ENCODE results near the gene SLC30A1. TPM values are rescaled to one million over a fixed set of nuclear protein-coding genes. Genes with fewer than 3 reads are reported as not detected.

Gene SLC30A1
- total and polyA plus RNA-seq, 2 of the 13 experiments (the other 11 are each of a cell fraction or from before 2014, with no cell fraction given): 5.9 to 24.4 TPM

DNA sequence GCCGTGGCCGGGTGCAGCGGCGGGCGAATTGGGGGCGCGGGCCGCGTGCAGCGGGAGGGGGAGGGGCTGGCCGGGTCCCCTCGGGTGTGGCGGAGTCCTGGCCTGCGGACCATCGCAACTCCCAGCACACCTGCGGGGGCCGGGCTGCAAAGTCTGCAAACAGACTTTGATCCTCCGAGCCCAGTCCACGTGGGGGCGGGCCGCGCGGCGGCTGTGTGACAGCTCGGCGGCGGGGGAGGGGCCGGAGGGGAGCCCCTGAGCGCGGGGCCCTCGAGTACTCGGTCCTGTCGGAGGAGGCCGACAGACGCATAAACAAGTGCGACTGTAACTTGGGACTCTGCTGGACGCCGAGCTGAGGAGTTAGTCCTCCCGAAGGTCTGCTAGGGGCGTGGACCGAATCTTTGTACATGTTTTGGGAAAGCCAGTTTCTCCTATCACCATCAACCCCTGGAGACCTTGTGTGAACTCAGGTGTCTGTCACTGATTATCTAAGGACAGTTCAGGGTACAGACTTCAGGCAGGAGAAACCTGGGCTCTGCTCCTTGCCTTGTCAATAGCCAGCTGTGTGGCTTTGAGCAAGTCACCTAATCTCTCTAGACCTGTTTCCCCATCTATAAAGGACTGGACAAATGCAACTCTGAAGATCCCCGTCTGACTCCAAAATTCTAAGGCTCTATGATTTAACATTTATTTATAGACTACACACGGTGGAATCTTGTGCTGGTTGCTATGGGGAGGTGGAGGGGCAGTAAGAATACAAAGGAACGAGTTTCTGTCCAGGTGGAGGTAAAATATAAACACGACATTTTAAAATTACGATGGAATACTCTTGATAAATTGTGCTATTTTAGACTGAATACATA is 710 bp upstream of the SLC30A1 start (continued):
- TF ChIP-seq TOE1 (CRISPR knock-in tag; IDR thresholded peaks at IDR 0.05): no peak
- TF ChIP-seq, protein P1, sequence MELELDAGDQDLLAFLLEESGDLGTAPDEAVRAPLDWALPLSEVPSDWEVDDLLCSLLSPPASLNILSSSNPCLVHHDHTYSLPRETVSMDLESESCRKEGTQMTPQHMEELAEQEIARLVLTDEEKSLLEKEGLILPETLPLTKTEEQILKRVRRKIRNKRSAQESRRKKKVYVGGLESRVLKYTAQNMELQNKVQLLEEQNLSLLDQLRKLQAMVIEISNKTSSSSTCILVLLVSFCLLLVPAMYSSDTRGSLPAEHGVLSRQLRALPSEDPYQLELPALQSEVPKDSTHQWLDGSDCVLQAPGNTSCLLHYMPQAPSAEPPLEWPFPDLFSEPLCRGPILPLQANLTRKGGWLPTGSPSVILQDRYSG (CRISPR knock-in tag; IDR thresholded peaks at IDR 0.05): no peak
- TF ChIP-seq RARG (CRISPR knock-in tag; IDR thresholded peaks at IDR 0.05; ENCODE audit: low read depth): no peak
- peak; percentile 38 for TF ChIP-seq ATF1 (CRISPR knock-in tag; IDR thresholded peaks at IDR 0.05)
- TF ChIP-seq ZNF550 (CRISPR knock-in tag; IDR thresholded peaks at IDR 0.05; ENCODE audit: borderline replicate concordance): no peak
- peak; percentile 77 for TF ChIP-seq MEIS2 (CRISPR knock-in tag; IDR thresholded peaks at IDR 0.05)
- TF ChIP-seq, protein P2, sequence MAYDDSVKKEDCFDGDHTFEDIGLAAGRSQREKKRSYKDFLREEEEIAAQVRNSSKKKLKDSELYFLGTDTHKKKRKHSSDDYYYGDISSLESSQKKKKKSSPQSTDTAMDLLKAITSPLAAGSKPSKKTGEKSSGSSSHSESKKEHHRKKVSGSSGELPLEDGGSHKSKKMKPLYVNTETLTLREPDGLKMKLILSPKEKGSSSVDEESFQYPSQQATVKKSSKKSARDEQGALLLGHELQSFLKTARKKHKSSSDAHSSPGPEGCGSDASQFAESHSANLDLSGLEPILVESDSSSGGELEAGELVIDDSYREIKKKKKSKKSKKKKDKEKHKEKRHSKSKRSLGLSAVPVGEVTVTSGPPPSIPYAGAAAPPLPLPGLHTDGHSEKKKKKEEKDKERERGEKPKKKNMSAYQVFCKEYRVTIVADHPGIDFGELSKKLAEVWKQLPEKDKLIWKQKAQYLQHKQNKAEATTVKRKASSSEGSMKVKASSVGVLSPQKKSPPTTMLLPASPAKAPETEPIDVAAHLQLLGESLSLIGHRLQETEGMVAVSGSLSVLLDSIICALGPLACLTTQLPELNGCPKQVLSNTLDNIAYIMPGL (CRISPR knock-in tag; IDR thresholded peaks at IDR 0.05; ENCODE audit: borderline replicate concordance in 1 of 2, low read depth in 1 of 2): no peak; a peak in 2 of 4 replicates
- TF ChIP-seq KDM6A (CRISPR knock-in tag; IDR thresholded peaks at IDR 0.05; ENCODE audit: low read depth): peak; percentile 59; the same call in 1 of the 2 replicates
- TF ChIP-seq AGO1 (IDR thresholded peaks at IDR 0.05; ENCODE audit: low read depth, low read length, poor library complexity, severe bottlenecking): no peak
- no peak for TF ChIP-seq REL (CRISPR knock-in tag; conservative IDR thresholded peaks at IDR 0.05)
- no peak for TF ChIP-seq NR3C1 (CRISPR knock-in tag; IDR thresholded peaks at IDR 0.05)
- no peak for TF ChIP-seq ZNF816 (CRISPR knock-in tag; IDR thresholded peaks at IDR 0.05; ENCODE audit: borderline replicate concordance)
- no peak for TF ChIP-seq ZNF34 (CRISPR knock-in tag; IDR thresholded peaks at IDR 0.05; ENCODE audit: borderline replicate concordance)
- TF ChIP-seq, protein P3, sequence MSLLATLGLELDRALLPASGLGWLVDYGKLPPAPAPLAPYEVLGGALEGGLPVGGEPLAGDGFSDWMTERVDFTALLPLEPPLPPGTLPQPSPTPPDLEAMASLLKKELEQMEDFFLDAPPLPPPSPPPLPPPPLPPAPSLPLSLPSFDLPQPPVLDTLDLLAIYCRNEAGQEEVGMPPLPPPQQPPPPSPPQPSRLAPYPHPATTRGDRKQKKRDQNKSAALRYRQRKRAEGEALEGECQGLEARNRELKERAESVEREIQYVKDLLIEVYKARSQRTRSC (CRISPR knock-in tag; IDR thresholded peaks at IDR 0.05; ENCODE audit: low read depth): no peak
- TF ChIP-seq, protein P4, sequence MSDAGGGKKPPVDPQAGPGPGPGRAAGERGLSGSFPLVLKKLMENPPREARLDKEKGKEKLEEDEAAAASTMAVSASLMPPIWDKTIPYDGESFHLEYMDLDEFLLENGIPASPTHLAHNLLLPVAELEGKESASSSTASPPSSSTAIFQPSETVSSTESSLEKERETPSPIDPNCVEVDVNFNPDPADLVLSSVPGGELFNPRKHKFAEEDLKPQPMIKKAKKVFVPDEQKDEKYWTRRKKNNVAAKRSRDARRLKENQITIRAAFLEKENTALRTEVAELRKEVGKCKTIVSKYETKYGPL (CRISPR knock-in tag; IDR thresholded peaks at IDR 0.05): no peak
- TF ChIP-seq DNMT1 (CRISPR knock-in tag; IDR thresholded peaks at IDR 0.05): no peak
- no peak for TF ChIP-seq TCF12 (IDR thresholded peaks at IDR 0.05)
- peak; percentile 81; the same call in 1 of the 2 replicates for TF ChIP-seq TCF12 (CRISPR knock-in tag; IDR thresholded peaks at IDR 0.05)
- TF ChIP-seq WIZ (CRISPR knock-in tag; IDR thresholded peaks at IDR 0.05): no peak
- no peak for TF ChIP-seq ONECUT2 (CRISPR knock-in tag; IDR thresholded peaks at IDR 0.05)
- no peak for TF ChIP-seq TAF1 (CRISPR knock-in tag; IDR thresholded peaks at IDR 0.05)
- TF ChIP-seq, protein P5, sequence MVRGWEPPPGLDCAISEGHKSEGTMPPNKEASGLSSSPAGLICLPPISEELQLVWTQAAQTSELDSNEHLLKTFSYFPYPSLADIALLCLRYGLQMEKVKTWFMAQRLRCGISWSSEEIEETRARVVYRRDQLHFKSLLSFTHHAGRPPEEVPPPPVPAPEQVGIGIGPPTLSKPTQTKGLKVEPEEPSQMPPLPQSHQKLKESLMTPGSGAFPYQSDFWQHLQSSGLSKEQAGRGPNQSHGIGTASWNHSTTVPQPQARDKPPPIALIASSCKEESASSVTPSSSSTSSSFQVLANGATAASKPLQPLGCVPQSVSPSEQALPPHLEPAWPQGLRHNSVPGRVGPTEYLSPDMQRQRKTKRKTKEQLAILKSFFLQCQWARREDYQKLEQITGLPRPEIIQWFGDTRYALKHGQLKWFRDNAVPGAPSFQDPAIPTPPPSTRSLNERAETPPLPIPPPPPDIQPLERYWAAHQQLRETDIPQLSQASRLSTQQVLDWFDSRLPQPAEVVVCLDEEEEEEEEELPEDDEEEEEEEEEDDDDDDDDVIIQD (CRISPR knock-in tag; IDR thresholded peaks at IDR 0.05; ENCODE audit: low read depth): no peak; the same call in 1 of the 2 replicates
- no peak for TF ChIP-seq AGO2 (optimal IDR thresholded peaks at IDR 0.05; ENCODE audit: low read depth, low read length)
- no peak for TF ChIP-seq SCMH1 (CRISPR knock-in tag; IDR thresholded peaks at IDR 0.05; ENCODE audit: borderline replicate concordance)

Measured in HepG2 (cell line).